GM12801 (cell line): Measurements from ENCODE around the gene HTRA1.

Experiments used
- CTCF ChIP-seq: IDR thresholded peaks from one replicate; pipeline ENCODE4 v1.5.1; 2011; ENCODE audit warnings: control low read depth; ENCODE audit not compliant: insufficient read length; ENCODE audit errors: extremely low read depth

The HTRA1 gene

DNA sequence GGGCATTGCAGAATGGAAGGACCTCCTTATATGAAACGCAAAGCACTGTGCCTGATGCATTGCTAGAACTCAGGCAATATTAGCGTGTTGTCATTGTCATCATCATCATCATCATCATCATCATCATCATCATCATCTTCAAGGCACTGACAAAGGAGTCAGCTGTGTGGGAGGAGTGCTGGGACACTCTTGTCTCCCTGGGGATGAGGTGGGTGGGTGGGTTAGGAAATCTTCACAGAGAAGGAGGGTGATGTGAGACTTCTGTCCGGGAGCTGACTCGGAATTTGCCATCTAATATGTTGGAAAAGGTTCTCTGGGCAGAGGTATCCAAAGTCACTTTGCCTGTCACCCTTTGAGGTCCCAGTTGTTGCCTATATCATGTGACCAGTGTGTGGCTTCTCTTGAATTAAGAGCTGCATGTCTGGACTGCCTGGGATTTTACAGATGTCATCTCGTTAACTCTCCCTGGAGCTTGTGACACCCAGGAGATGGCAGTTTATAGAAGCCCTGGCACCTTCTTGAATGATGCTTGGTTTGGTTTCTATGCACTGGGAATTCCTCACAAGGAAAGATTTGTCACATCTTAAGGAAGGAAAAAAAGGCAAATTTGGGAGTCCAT is 7.1 kb downstream of the HTRA1 start:
- TF ChIP-seq CTCF: no peak

- TF ChIP-seq CTCF: no peak
Observed at GRCh38 chr10:122468926-122469781, 7.8 kb downstream of the HTRA1 start.

DNA sequence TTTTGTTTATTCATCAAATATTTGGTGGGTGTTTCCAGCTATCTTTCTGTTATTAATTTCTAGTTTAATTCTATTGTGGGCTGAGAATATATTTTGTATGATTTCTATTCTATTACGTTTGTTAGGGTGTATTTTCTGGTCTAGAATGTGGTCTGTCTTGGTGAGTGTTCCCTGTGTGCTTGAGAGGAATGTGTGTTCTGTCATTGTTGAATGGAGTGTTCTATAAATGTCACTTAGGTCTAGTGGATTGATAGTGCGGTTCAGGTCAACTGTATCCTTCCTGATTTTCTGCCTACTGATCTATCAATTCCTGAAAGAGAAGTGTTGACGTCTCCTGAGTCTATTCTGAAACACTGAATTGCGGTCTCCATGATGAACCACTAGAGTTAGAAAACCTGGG is 8.5 kb downstream of the HTRA1 start:
- no peak for TF ChIP-seq CTCF

DNA sequence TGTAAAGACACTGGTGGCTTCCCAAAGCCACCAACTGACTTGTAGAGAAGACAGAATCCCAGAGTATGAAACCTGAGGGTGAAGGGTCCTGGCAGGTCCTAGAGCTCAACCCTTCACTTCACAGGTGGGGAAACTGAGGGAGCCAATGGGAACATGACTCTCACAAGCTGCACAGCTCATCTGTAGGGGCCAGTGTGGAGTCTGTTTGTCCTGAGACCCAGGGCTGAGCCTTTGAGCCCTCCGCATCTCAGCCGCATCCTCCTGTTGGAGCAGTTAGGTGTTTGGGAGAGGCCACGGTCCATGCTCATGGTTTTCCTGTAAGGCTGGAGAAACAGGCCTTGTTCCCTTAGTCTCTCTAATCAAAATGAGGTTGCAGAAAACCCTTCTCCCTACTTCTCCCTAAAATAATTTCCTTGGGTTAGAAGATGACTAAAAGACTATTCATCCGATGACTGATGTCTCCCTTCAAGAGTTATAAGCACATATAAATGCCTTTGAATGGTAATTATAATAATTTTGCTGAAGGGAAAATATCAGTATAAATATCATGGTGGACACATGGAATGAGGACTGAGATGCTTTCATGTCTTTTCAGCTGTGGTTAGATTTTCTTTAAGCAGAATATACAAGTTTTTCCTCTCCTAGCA is 10.3 kb downstream of the HTRA1 start:
- no peak for TF ChIP-seq CTCF

DNA sequence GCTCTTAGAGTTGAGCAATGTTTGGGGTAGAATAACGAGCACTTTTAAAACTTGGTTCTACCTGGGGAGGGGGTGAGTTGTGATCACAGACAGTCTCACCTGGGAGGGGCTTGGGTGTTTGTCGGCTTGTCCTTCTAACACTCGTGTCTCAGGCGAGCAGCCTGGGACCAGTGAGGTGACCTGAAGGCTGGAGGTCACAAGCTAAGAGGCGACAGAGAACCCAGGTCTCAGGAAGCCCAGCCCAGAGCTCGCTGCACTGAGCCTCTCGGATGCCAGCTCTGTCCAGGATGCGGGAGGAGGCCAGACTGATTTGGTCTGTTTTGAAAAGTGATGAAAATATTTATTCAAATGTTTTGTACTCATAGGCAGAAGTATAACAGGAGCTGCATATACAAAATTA is 11.8 kb downstream of the HTRA1 start:
- TF ChIP-seq CTCF: no peak

- TF ChIP-seq CTCF: no peak
Observed at GRCh38 chr10:122474131-122474818, 12.9 kb downstream of the HTRA1 start.

DNA sequence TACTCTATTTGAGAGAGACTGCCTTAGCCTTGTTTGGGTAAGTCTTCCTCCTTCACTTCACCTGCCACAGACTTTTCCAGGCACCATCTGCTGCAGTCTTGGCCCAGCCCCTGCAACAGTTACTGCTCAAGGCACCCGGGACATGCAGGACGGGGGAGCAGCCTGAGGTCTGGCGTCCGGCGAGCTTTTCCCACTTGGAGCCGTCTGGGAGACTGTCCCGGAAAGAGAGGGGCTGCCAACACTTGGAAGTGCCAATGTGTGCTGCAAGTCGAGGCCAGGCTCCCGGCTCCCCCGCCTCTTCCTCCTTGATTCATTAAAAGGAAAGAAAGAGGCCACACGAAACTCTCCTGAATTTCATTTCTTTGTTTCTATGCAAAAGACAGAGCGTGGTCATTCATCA is 13.7 kb downstream of the HTRA1 start:
- no peak for TF ChIP-seq CTCF
